OCI-LY7 (cell line): ENCODE data around the gene PRKACG. TPM values are rescaled to one million over a fixed set of nuclear protein-coding genes. Genes with fewer than 3 reads are reported as not detected.

Source experiments
- BruUV-seq: library from RNA; stranded (reverse); fragments of 400-500 nt; replicated peaks from 2 replicates; lab custom pipeline; 2021; lab: Mats Ljungman, UMichigan
- CTCF ChIA-PET: fragments of 300-600 bp; sonication (Branson Sonifier 250); formaldehyde crosslinking; loops from one replicate; lab custom pipeline; 2022; ENCODE audit warnings: antibody characterized with exemption; ENCODE audit not compliant: unreplicated experiment; lab: Charles Lee
- POLR2A ChIA-PET: fragments of 300-600 bp; sonication (Branson Sonifier 250); formaldehyde crosslinking; loops from one replicate; lab custom pipeline; 2022; ENCODE audit warnings: antibody characterized with exemption; lab: Charles Lee
- DNase-seq: peaks from one replicate; pipeline ENCODE4 v3.0.0-alpha.2; 2015; ENCODE audit warnings: low spot score
- H2AFZ ChIP-seq: fragments of 200-600 bp; sonication (generic), shearing (Covaris generic); 2 replicates; pipeline ENCODE4 v1.6.1; 2014; ENCODE audit warnings: mild to moderate bottlenecking, antibody characterized with exemption, low read length, moderate library complexity
- H3K27ac ChIP-seq: fragments of 200-600 bp; sonication (generic); 2 replicates; pipeline ENCODE4 v1.5.1; 2014; ENCODE audit warnings: mixed run types, low read depth, mild to moderate bottlenecking, moderate library complexity, low read length, inconsistent platforms; ENCODE audit not compliant: poor library complexity, severe bottlenecking
- H3K36me3 ChIP-seq: fragments of 200-600 bp; sonication (generic); 2 replicates; pipeline ENCODE4 v1.6.1; 2014; ENCODE audit warnings: mild to moderate bottlenecking, antibody characterized with exemption, low read length, moderate library complexity, mixed read lengths; ENCODE audit not compliant: insufficient read depth
- H3K4me1 ChIP-seq: fragments of 200-600 bp; sonication (generic); 2 replicates; pipeline ENCODE4 v1.5.1; 2014; ENCODE audit warnings: mild to moderate bottlenecking, low read length; ENCODE audit not compliant: insufficient read depth, poor library complexity, severe bottlenecking
- H3K4me2 ChIP-seq: fragments of 200-600 bp; sonication (generic); 2 replicates; pipeline ENCODE4 v1.6.1; 2014; ENCODE audit warnings: mild to moderate bottlenecking, low read length
- H3K4me3 ChIP-seq: fragments of 200-600 bp; sonication (generic); 2 replicates; pipeline ENCODE4 v1.5.1; 2014; ENCODE audit warnings: mild to moderate bottlenecking, low read depth, low read length; ENCODE audit not compliant: poor library complexity, severe bottlenecking
- H3K79me2 ChIP-seq: fragments of 200-600 bp; sonication (generic); 2 replicates; pipeline ENCODE4 v1.6.1; 2016; ENCODE audit warnings: low read depth, mild to moderate bottlenecking, low read length, moderate library complexity, mixed read lengths; ENCODE audit not compliant: insufficient read depth
- H3K9me2 ChIP-seq: fragments of 200-600 bp; sonication (generic); 2 replicates; pipeline ENCODE4 v1.6.1; 2016; ENCODE audit warnings: mild to moderate bottlenecking, low read length, mixed read lengths; ENCODE audit not compliant: insufficient read depth
- H3K9me3 ChIP-seq: fragments of 200-600 bp; sonication (generic); 2 replicates; pipeline ENCODE4 v1.6.1; 2014; ENCODE audit warnings: mild to moderate bottlenecking, mixed run types, low read length, mixed read lengths
- H4K20me1 ChIP-seq: fragments of 200-600 bp; sonication (generic); 2 replicates; pipeline ENCODE4 v1.6.1; 2014; ENCODE audit warnings: mild to moderate bottlenecking, antibody characterized with exemption, low read length, moderate library complexity, mixed read lengths; ENCODE audit not compliant: insufficient read depth
- CTCF ChIP-seq: fragments of 200-600 bp; sonication (generic); conservative IDR thresholded peaks from 2 replicates; pipeline ENCODE4 v1.5.1; 2014; ENCODE audit warnings: mild to moderate bottlenecking, antibody characterized with exemption, low read length, moderate library complexity, mixed read lengths
- EZH2phosphoT487 ChIP-seq: fragments of 200-600 bp; sonication (generic); IDR thresholded peaks from 2 replicates; pipeline ENCODE4 v1.6.1; 2018; ENCODE audit warnings: low read depth, borderline replicate concordance, mild to moderate bottlenecking, mixed run types, antibody characterized with exemption, low read length, moderate library complexity, mixed read lengths
- intact Hi-C: fragments of 100-400 bp; cut with micrococcal nuclease; formaldehyde crosslinking; loops from one replicate; pipeline ENCODE4 v1.10.0; 2022; ENCODE audit not compliant: unreplicated experiment
- total RNA-seq, 2 experiments: library from RNA; depleted of rRNA in 1 of 2; stranded (reverse); fragments of >200 nt in 1 of 2; shearing (Covaris generic) in 1 of 2; gene quantifications; 2 replicates each; pipeline ENCODE4 v1.2.3, GENCODE V29; 2014 to 2022

The PRKACG gene
- total RNA-seq, 2 experiments from 2014 or later = not detected

GRCh38 chr9:68983522-68984424 is 30.1 kb downstream of the PRKACG start:
- ChIA-PET CTCF (no interaction called here), POLR2A (interaction anchor here (0.6 to 1.2 kb wide), 3 partner anchors 8 to 781 kb away, joined by 3 to 4 read pairs (median 4); no protein-coding TSS in a partner anchor)
- H2AFZ ChIP-seq = peak overlapping the region; percentile 35; the same call in 1 of the 2 replicates
- no TSS peak for BruUV-seq
- TF ChIP-seq CTCF = no peak
- no peak for TF ChIP-seq EZH2phosphoT487
- H3K4me3 ChIP-seq = no peak overlapping the region
- no peak overlapping the region for H3K4me2 ChIP-seq
- no peak for DNase-seq
- no peaks in the 10 kb centered on the region for H3K9me2 ChIP-seq
- H4K20me1 ChIP-seq = no peaks in the 10 kb centered on the region
- H3K4me1 ChIP-seq = peaks cover 41% of the 10 kb centered on the region
- H3K36me3 ChIP-seq = no peaks in the 10 kb centered on the region
- intact Hi-C loops = no loop called here
- H3K27ac ChIP-seq = no peak overlapping the region
- H3K9me3 ChIP-seq = no peaks in the 10 kb centered on the region
- H3K79me2 ChIP-seq = no peaks in the 10 kb centered on the region

- H3K4me2 ChIP-seq = 0 out of 2 replicates have a peak overlapping the region, but pooled peaks have one; percentile 5
- no peaks in the 10 kb centered on the region for H4K20me1 ChIP-seq
- peak overlapping the region; percentile 35; the same call in 1 of the 2 replicates for H2AFZ ChIP-seq
- no peak overlapping the region for H3K4me3 ChIP-seq
- BruUV-seq = no TSS peak
- DNase-seq = no peak
- CTCF ChIA-PET = no interaction called here
- no peaks in the 10 kb centered on the region for H3K36me3 ChIP-seq
- H3K4me1 ChIP-seq = peaks cover 44% of the 10 kb centered on the region
- POLR2A ChIA-PET = no interaction called here
- H3K9me2 ChIP-seq = no peaks in the 10 kb centered on the region
- no peaks in the 10 kb centered on the region for H3K79me2 ChIP-seq
- no peaks in the 10 kb centered on the region for H3K9me3 ChIP-seq
- intact Hi-C loops = no loop called here
- no peak for TF ChIP-seq EZH2phosphoT487
- no peak for TF ChIP-seq CTCF
- no peak overlapping the region for H3K27ac ChIP-seq
These were observed 30.9 kb downstream of the PRKACG start for GRCh38 chr9:68983008-68983411.
